Activated CD8-positive, alpha-beta memory T cell treated with anti-CD3 and anti-CD28 coated beads, Interleukin-2, amount 50 U/mL, for 4 hours (primary cell): ENCODE results near the gene SELENOO.

Experiments used
- DNase-seq: peaks from one replicate; pipeline ENCODE4 v3.0.0-alpha.2; 2020

SELENOO gene

GRCh38 chr22:50218153-50218995 is 17.6 kb downstream of the SELENOO start:
- no peak for DNase-seq

GRCh38 chr22:50218996-50219727 is 18.4 kb downstream of the SELENOO start:
- DNase-seq, result no peak

GRCh38 chr22:50219800-50220602 is 19.2 kb downstream of the SELENOO start:
- DNase-seq, result no peak

GRCh38 chr22:50220603-50221409 is 20.0 kb downstream of the SELENOO start:
- no peak for DNase-seq

- no peak for DNase-seq
Measured at GRCh38 chr22:50221410-50222300, 20.8 kb downstream of the SELENOO start.

GRCh38 chr22:50222508-50222907 is 21.7 kb downstream of the SELENOO start:
- DNase-seq, result no peak

GRCh38 chr22:50224071-50224470 is 23.3 kb downstream of the SELENOO start:
- no peak for DNase-seq

GRCh38 chr22:50225200-50225969 is 24.6 kb downstream of the SELENOO start:
- no peak for DNase-seq

- DNase-seq, result no peak
Measured at GRCh38 chr22:50226063-50226874, 25.5 kb downstream of the SELENOO start.

GRCh38 chr22:50226875-50227165 is 26.0 kb downstream of the SELENOO start:
- DNase-seq, result no peak

GRCh38 chr22:50227579-50228215 is 26.9 kb downstream of the SELENOO start:
- no peak for DNase-seq

- no peak for DNase-seq
Measured at GRCh38 chr22:50228366-50228765, 27.6 kb downstream of the SELENOO start.

- no peak for DNase-seq
Measured at GRCh38 chr22:50229370-50229769, 28.6 kb downstream of the SELENOO start.

GRCh38 chr22:50232481-50233151 is 31.8 kb downstream of the SELENOO start:
- DNase-seq, result no peak

GRCh38 chr22:50233223-50233622 is 32.4 kb downstream of the SELENOO start:
- no peak for DNase-seq

- no peak for DNase-seq
Measured at GRCh38 chr22:50236731-50237409, 36.1 kb downstream of the SELENOO start.

- no peak for DNase-seq
Measured at GRCh38 chr22:50238755-50239154, 37.9 kb downstream of the SELENOO start.

GRCh38 chr22:50242406-50242949 is 41.7 kb downstream of the SELENOO start:
- DNase-seq, result no peak
